Cardiac septum (tissue), 1 donor: ENCODE measurements around the gene BMP3. TPM values are rescaled to one million over a fixed set of nuclear protein-coding genes. Genes with fewer than 3 reads are reported as not detected.

Experiments used
- DNase-seq: peaks from one replicate; pipeline ENCODE4 v3.0.0-alpha.2; 2020; ENCODE audit warnings: low spot score
- intact Hi-C: fragments of 100-400 bp; cut with DNase I; formaldehyde crosslinking; loops from one replicate; pipeline ENCODE4 v1.14.0; 2022
- total RNA-seq: library from RNA; stranded (reverse); fragmentation: NEBNext Ultra II Directional; extraction: Animal tissue kit (Norgen Biotek cat#: 25700); gene quantifications from one replicate; pipeline ENCODE4 v1.2.1, GENCODE V29; 2021
- donor health status: DM: no; HTN: no; CAD: no.

The BMP3 gene
- total RNA-seq, 1 donor from 2014 or later, result not detected

- no peak for DNase-seq
- intact Hi-C loops, result loop anchor here (5.0 kb wide), 1 partner anchor 672 kb away; no protein-coding TSS in a partner anchor
Measured at GRCh38 chr4:81039351-81039972, 9.0 kb downstream of the BMP3 start.

GRCh38 chr4:81040012-81040659 is 9.6 kb downstream of the BMP3 start:
- intact Hi-C loops, result no loop called here
- no peak for DNase-seq

- intact Hi-C loops, result no loop called here
- DNase-seq, result no peak
Measured at GRCh38 chr4:81042578-81043365, 12.3 kb downstream of the BMP3 start.

- intact Hi-C loops, result no loop called here
- no peak for DNase-seq
Measured at GRCh38 chr4:81049330-81049729, 18.8 kb downstream of the BMP3 start.

GRCh38 chr4:81049907-81050306 is 19.4 kb downstream of the BMP3 start:
- intact Hi-C loops, result loop anchor here (5.0 kb wide), 1 partner anchor 688 kb away; no protein-coding TSS in a partner anchor
- DNase-seq, result no peak

- intact Hi-C loops, result loop anchor here (5.0 kb wide), 1 partner anchor 690 kb away; no protein-coding TSS in a partner anchor
- no peak for DNase-seq
Measured at GRCh38 chr4:81052119-81053068, 21.9 kb downstream of the BMP3 start.

- no peak for DNase-seq
- intact Hi-C loops, result no loop called here
Measured at GRCh38 chr4:81058621-81059020, 28.1 kb downstream of the BMP3 start.

- intact Hi-C loops, result no loop called here
- DNase-seq, result no peak
Measured at GRCh38 chr4:81060587-81061343, 30.3 kb downstream of the BMP3 start.

GRCh38 chr4:81061344-81061730 is 30.8 kb downstream of the BMP3 start:
- intact Hi-C loops, result no loop called here
- no peak for DNase-seq

GRCh38 chr4:81062001-81062400 is 31.5 kb downstream of the BMP3 start:
- DNase-seq, result no peak
- intact Hi-C loops, result no loop called here

GRCh38 chr4:81065446-81065845 is 34.9 kb downstream of the BMP3 start:
- intact Hi-C loops, result no loop called here
- no peak for DNase-seq

GRCh38 chr4:81069706-81070331 is 39.3 kb downstream of the BMP3 start:
- intact Hi-C loops, result loop anchor here (5.0 kb wide), 1 partner anchor 282 kb away; no protein-coding TSS in a partner anchor
- no peak for DNase-seq

- DNase-seq, result no peak
- intact Hi-C loops, result loop anchor here (5.0 kb wide), 1 partner anchor 281 kb away; no protein-coding TSS in a partner anchor
Measured at GRCh38 chr4:81071013-81071412, 40.5 kb downstream of the BMP3 start.

GRCh38 chr4:81081156-81081555 is 50.6 kb downstream of the BMP3 start:
- no peak for DNase-seq
- intact Hi-C loops, result no loop called here

GRCh38 chr4:81084029-81084428 is 53.5 kb downstream of the BMP3 start:
- intact Hi-C loops, result no loop called here

GRCh38 chr4:81084634-81085033 is 54.1 kb downstream of the BMP3 start:
- DNase-seq, result no peak
- intact Hi-C loops, result no loop called here

More at GRCh38 chr4:81084029-81084428, 53.5 kb downstream of the BMP3 start:
- DNase-seq, result no peak

GRCh38 chr4:81085291-81085690 is 54.8 kb downstream of the BMP3 start:
- no peak for DNase-seq
- intact Hi-C loops, result no loop called here

- intact Hi-C loops, result no loop called here
- DNase-seq, result no peak
Measured at GRCh38 chr4:81085979-81086378, 55.5 kb downstream of the BMP3 start.
